ENCODE results near the gene RAPGEF5. TPM values are rescaled to one million over a fixed set of nuclear protein-coding genes. Genes with fewer than 3 reads are reported as not detected.

The RAPGEF5 gene
- total RNA-seq, 6 experiments from 2014 or later, result 15.5 to 56.4 (median 27.1) TPM

GRCh38 chr7:22174574-22174953 lies 182.4 kb downstream of the RAPGEF5 start:
- intact Hi-C loops (cut with DNase I), result loop anchor here in 1 of 2 donors (10.0 kb wide), 1 partner anchor 60 kb away; no protein-coding TSS in a partner anchor
- Histone ChIP-seq H3K36me3 (peaks cover 0 to 4% (median 0%) of the 10 kb centered on the region in 4 donors), H3K4me3 (no peak overlapping the region), H3K27me3 (no peaks in the 10 kb centered on the region), H3K27ac (no peak overlapping the region), H3K9me3 (no peaks in the 10 kb centered on the region), H3K4me1 (no peaks in the 10 kb centered on the region)
- ATAC-seq (peak; percentile 16 to 47 (median 32)), DNase-seq (no peak)
- TF ChIP-seq POLR2A (IDR thresholded peaks at IDR 0.05), result no peak
- TF ChIP-seq CTCF (IDR thresholded peaks at IDR 0.05), result no peak

GRCh38 chr7:22173685-22174573 lies 183.0 kb downstream of the RAPGEF5 start:
- H3K36me3 ChIP-seq, result peaks cover 0 to 4% (median 0%) of the 10 kb centered on the region in 4 donors
- ATAC-seq (peak in 3 of 4 donors; percentile 6 to 21 (median 14)), DNase-seq (no peak)
- H3K27me3 ChIP-seq, result no peaks in the 10 kb centered on the region
- no peak overlapping the region for H3K27ac ChIP-seq
- no peak overlapping the region for H3K4me3 ChIP-seq
- intact Hi-C loops (cut with DNase I), result loop anchor here in 1 of 2 donors (10.0 kb wide), 1 partner anchor 61 kb away; no protein-coding TSS in a partner anchor
- no peaks in the 10 kb centered on the region for H3K4me1 ChIP-seq
- no peak for TF ChIP-seq POLR2A (IDR thresholded peaks at IDR 0.05)
- TF ChIP-seq CTCF (IDR thresholded peaks at IDR 0.05), result no peak
- no peaks in the 10 kb centered on the region for H3K9me3 ChIP-seq
- WGBS (ENCODE audit: insufficient coverage, low coverage, low lambda C conversion rate, missing lambda C conversion rate), result 91% methylated on average over 6 of the region's 7 CpGs

GRCh38 chr7:22168129-22168634 lies 188.8 kb downstream of the RAPGEF5 start:
- no peaks in the 10 kb centered on the region for H3K9me3 ChIP-seq
- no peak for ATAC-seq

GRCh38 chr7:22167482-22167881 lies 189.5 kb downstream of the RAPGEF5 start:
- H3K4me3 ChIP-seq, result no peak overlapping the region
- no peak for DNase-seq
- ATAC-seq, result no peak
- H3K27me3 ChIP-seq, result no peaks in the 10 kb centered on the region
- H3K36me3 ChIP-seq, result peaks cover 0 to 5% (median 2%) of the 10 kb centered on the region in 4 donors
- no peaks in the 10 kb centered on the region for H3K4me1 ChIP-seq
- H3K27ac ChIP-seq, result no peak overlapping the region
- intact Hi-C loops (cut with DNase I), result no loop called here
- 85% methylated on average over 1 of the region's 1 CpG for WGBS (ENCODE audit: insufficient coverage, low coverage, low lambda C conversion rate, missing lambda C conversion rate)
- no peak for TF ChIP-seq CTCF (IDR thresholded peaks at IDR 0.05)
- no peak for TF ChIP-seq POLR2A (IDR thresholded peaks at IDR 0.05)
- H3K9me3 ChIP-seq, result no peaks in the 10 kb centered on the region

More at GRCh38 chr7:22168129-22168634, 188.8 kb downstream of the RAPGEF5 start:
- DNase-seq, result no peak
- WGBS (ENCODE audit: insufficient coverage, low coverage, low lambda C conversion rate, missing lambda C conversion rate), result 90% methylated on average over 1 of the region's 1 CpG
- Histone ChIP-seq H3K4me1 (no peaks in the 10 kb centered on the region), H3K27me3 (no peaks in the 10 kb centered on the region), H3K27ac (no peak overlapping the region), H3K4me3 (no peak overlapping the region), H3K36me3 (peaks cover 0 to 5% (median 2%) of the 10 kb centered on the region in 4 donors)
- intact Hi-C loops (cut with DNase I), result no loop called here
- TF ChIP-seq CTCF (IDR thresholded peaks at IDR 0.05) (no peak), POLR2A (IDR thresholded peaks at IDR 0.05) (no peak)
